Breast epithelium (tissue), 4 donors: Measurements from ENCODE around the gene HRH1. TPM values are rescaled to one million over a fixed set of nuclear protein-coding genes. Genes with fewer than 3 reads are reported as not detected.
A peak's percentile ranks its signal among the peaks of the same experiment; 100 is the strongest.

Experiments
- DNase-seq, 2 donors: peaks; one replicate each; pipeline ENCODE4 v3.0.0-alpha.2; 2019; ENCODE audit warnings: low spot score in 2 of 2
- H3K27ac ChIP-seq, 2 donors: fragments of 200-600 bp; sonication (generic) in 1 of 2; one replicate each; pipeline ENCODE4 v1.5.1; 2016 to 2019; ENCODE audit warnings: mild to moderate bottlenecking in 1 of 2
- H3K27me3 ChIP-seq, 2 donors: fragments of 200-600 bp; sonication (generic) in 1 of 2; one replicate each; pipeline versions ENCODE4 v1.5.1 to v1.6.0; 2017 to 2019; ENCODE audit warnings: control low read depth in 1 of 2, mild to moderate bottlenecking in 1 of 2
- H3K36me3 ChIP-seq: fragments of 200-600 bp; one replicate; pipeline ENCODE4 v1.5.1; 2019
- H3K4me1 ChIP-seq, 2 donors: fragments of 200-600 bp; sonication (generic); one replicate each; pipeline ENCODE4 v1.5.1; 2016 to 2019; ENCODE audit warnings: control low read depth in 1 of 2
- H3K4me3 ChIP-seq, 3 donors: fragments of 200-600 bp; sonication (generic); 1 replicate in 2 of 3; 2 replicates in 1 of 3; pipeline ENCODE4 v1.5.1; 2016 to 2019; ENCODE audit warnings: mild to moderate bottlenecking in 3 of 3, moderate library complexity in 2 of 3
- H3K9me3 ChIP-seq, 2 donors: fragments of 200-600 bp; sonication (generic) in 1 of 2; one replicate each; pipeline ENCODE4 v1.5.1; 2016 to 2019; ENCODE audit warnings: control low read depth in 1 of 2
- POLR2A ChIP-seq: fragments of 450-650 bp; IDR thresholded peaks from one replicate; pipeline ENCODE4 v1.6.1; 2016; ENCODE audit warnings: antibody characterized with exemption, mild to moderate bottlenecking, moderate library complexity
- POLR2AphosphoS5 ChIP-seq, 3 donors: sonication (generic); formaldehyde crosslinking; IDR thresholded peaks; one replicate each; pipeline ENCODE4 v1.6.1; 2017; ENCODE audit warnings: antibody characterized with exemption in 3 of 3
- intact Hi-C: fragments of 100-400 bp; cut with DNase I; formaldehyde crosslinking; loops from one replicate; pipeline ENCODE4 v1.15.1; 2023; ENCODE audit warnings: low total_unique reads
- total RNA-seq, 3 donors: library from RNA; depleted of rRNA; stranded (reverse); fragments of >200 nt; gene quantifications; one replicate each; pipeline ENCODE4 v1.1.0, GENCODE V29; 2016
- TF ChIP-seq, protein P1 (sequence below), 3 donors: fragments of 450-650 bp; IDR thresholded peaks; one replicate each; pipeline ENCODE4 v1.5.1; 2016 to 2017; ENCODE audit warnings: antibody characterized with exemption in 3 of 3, mild to moderate bottlenecking in 3 of 3, moderate library complexity in 3 of 3

Gene HRH1
- total RNA-seq, 3 donors from 2014 or later: 3.8 to 4.2 (median 3.9) TPM

DNA sequence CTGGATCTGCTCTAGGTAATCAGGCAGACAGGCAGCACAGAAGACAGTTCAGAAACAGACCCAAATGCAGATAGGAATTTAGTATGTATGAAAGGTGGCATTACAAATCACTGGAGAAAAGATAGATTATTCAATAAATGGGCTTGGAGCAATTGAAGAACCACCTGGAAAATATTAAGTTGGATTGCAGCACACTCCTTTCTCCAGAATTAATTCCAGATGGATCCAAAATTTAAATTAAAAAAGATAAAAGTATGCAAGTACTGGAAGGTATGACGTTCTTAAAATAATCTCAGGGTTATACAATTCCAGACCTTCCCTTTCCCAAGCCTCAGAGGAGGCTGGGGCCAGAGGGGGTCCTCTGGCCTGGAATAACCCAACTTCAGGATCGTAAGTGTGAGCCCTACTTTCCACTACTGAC, 32.5 kb downstream of the HRH1 start:
- H3K4me1 ChIP-seq: peaks cover 0 to 7% of the 10 kb centered on the region in 2 donors
- H3K4me3 ChIP-seq: no peak overlapping the region
- TF ChIP-seq, protein P1, sequence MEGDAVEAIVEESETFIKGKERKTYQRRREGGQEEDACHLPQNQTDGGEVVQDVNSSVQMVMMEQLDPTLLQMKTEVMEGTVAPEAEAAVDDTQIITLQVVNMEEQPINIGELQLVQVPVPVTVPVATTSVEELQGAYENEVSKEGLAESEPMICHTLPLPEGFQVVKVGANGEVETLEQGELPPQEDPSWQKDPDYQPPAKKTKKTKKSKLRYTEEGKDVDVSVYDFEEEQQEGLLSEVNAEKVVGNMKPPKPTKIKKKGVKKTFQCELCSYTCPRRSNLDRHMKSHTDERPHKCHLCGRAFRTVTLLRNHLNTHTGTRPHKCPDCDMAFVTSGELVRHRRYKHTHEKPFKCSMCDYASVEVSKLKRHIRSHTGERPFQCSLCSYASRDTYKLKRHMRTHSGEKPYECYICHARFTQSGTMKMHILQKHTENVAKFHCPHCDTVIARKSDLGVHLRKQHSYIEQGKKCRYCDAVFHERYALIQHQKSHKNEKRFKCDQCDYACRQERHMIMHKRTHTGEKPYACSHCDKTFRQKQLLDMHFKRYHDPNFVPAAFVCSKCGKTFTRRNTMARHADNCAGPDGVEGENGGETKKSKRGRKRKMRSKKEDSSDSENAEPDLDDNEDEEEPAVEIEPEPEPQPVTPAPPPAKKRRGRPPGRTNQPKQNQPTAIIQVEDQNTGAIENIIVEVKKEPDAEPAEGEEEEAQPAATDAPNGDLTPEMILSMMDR (IDR thresholded peaks at IDR 0.05): no peak
- TF ChIP-seq POLR2A (no peak), POLR2AphosphoS5 (IDR thresholded peaks at IDR 0.05) (no peak)
- no peak for DNase-seq
- H3K9me3 ChIP-seq: no peaks in the 10 kb centered on the region
- no peaks in the 10 kb centered on the region for H3K36me3 ChIP-seq
- H3K27ac ChIP-seq: peak overlapping the region; percentile 3 to 89
- H3K27me3 ChIP-seq: no peaks in the 10 kb centered on the region
- intact Hi-C loops: no loop called here

DNA sequence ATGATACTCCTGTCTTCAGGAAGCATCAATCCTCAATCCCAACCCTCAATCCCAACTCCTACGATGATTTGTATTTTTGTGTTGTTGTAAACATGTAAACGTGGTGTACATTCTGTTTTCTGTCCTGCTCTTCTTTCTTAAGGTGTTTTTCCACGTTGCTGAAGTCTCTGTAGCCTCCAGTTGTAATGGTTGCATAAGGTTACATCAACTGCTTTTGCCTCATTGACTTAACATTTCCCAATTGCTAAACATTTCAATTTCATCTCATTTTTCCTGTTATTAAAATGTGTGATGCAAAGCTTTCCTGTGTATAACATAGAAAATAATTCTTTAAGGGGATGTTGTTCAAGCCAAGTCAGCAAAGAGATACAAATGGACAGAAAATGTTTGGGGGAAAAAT, 33.4 kb downstream of the HRH1 start:
- intact Hi-C loops: no loop called here
- H3K36me3 ChIP-seq: no peaks in the 10 kb centered on the region
- H3K27me3 ChIP-seq: no peaks in the 10 kb centered on the region
- H3K27ac ChIP-seq: no peak overlapping the region
- H3K9me3 ChIP-seq: no peaks in the 10 kb centered on the region
- no peak overlapping the region for H3K4me3 ChIP-seq
- TF ChIP-seq POLR2AphosphoS5 (IDR thresholded peaks at IDR 0.05): no peak
- TF ChIP-seq POLR2A: no peak
- TF ChIP-seq, protein P1 (IDR thresholded peaks at IDR 0.05): no peak
- peaks cover 0 to 7% of the 10 kb centered on the region in 2 donors for H3K4me1 ChIP-seq
- DNase-seq: no peak

DNA sequence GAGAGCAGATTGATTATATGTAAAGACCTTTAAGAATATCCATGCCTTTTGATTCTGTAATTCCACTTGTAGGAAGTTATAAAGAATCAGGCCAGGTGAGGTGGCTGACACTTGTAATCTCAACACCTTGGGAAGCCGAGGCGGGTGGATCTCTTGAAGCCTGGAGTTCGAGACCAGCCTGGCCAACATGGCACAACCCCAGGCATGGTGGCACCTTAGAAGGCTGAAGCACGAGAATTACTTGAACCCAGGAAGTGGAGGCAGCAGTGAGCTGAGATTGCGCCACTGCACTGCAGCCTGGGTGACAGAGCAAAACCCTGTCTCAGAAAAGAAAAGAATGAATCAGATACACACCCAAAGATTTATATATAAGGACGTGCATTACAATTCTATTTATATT, 33.9 kb downstream of the HRH1 start:
- no peak for DNase-seq
- Histone ChIP-seq H3K9me3 (no peaks in the 10 kb centered on the region), H3K4me3 (no peak overlapping the region), H3K36me3 (no peaks in the 10 kb centered on the region), H3K27ac (no peak overlapping the region), H3K27me3 (no peaks in the 10 kb centered on the region), H3K4me1 (peaks cover 0 to 7% of the 10 kb centered on the region in 2 donors)
- TF ChIP-seq POLR2AphosphoS5 (IDR thresholded peaks at IDR 0.05): no peak
- TF ChIP-seq, protein P1 (IDR thresholded peaks at IDR 0.05): no peak
- TF ChIP-seq POLR2A: no peak
- intact Hi-C loops: no loop called here

DNA sequence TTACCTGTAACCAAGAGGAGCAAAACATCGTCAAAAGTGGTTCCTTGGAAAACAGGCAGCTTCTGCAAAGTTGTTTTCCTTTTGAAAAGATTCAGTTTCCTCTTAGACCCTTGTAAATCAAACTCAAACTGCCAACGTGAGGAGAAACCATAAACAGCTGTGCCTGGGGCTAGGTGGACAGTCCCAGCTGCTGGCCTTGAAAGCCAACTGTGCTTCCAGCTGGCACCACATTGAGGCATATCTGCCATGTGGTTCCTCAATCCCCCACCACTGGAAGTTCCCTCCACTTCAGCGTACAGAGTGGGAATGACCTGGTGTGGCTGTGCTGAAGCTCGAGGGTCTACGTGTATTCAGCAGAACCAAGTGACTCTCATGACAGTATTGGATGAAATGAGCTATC, 40.9 kb downstream of the HRH1 start:
- TF ChIP-seq POLR2AphosphoS5 (IDR thresholded peaks at IDR 0.05) (no peak), POLR2A (no peak)
- TF ChIP-seq, protein P1 (IDR thresholded peaks at IDR 0.05): no peak
- intact Hi-C loops: no loop called here

DNA sequence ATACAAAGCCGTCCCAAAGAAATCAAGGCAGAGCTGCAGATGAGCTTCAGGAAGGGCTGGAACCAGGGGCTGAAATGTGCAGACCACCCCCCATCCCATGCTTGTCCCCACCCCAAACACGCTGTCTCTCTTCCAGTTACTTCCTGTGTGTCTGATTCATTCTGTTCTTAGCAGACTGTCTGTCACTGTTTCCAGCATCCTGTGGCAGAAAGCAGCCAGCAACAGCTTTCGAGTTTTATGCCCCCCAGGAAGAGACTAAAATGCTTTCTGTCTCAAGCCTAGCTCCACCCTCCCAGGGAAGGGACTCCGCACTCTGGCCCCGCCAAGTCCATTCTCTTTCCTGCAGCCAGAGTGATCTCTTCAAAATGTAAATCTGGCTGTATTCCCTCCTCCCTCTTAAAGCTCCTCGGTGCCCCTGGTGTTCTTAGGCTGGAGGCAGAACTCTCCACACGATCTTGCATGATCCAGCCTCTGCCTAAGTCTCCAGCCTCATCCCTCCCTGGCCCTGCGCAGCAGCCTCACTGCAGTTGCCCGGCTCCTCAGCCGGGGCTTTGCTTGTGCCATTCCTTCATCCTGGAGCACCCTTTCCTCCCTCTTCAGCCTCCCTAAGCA, 41.5 kb downstream of the HRH1 start:
- DNase-seq: no peak
- peak overlapping the region; percentile 15 to 53 for H3K27ac ChIP-seq
- intact Hi-C loops: no loop called here
- TF ChIP-seq, protein P1 (IDR thresholded peaks at IDR 0.05): no peak
- TF ChIP-seq POLR2AphosphoS5 (IDR thresholded peaks at IDR 0.05) (no peak), POLR2A (no peak)
- no peaks in the 10 kb centered on the region for H3K36me3 ChIP-seq
- no peaks in the 10 kb centered on the region for H3K9me3 ChIP-seq
- H3K4me1 ChIP-seq: no peaks in the 10 kb centered on the region
- H3K27me3 ChIP-seq: no peaks in the 10 kb centered on the region
- H3K4me3 ChIP-seq: peak overlapping the region in 1 of 3 donors; percentile 15

More for the DNA sequence above, 40.9 kb downstream of the HRH1 start:
- peak overlapping the region; percentile 15 to 53 for H3K27ac ChIP-seq
- no peaks in the 10 kb centered on the region for H3K4me1 ChIP-seq
- H3K36me3 ChIP-seq: no peaks in the 10 kb centered on the region
- H3K27me3 ChIP-seq: no peaks in the 10 kb centered on the region
- H3K9me3 ChIP-seq: no peaks in the 10 kb centered on the region
- H3K4me3 ChIP-seq: no peak overlapping the region
- DNase-seq: no peak
